Measurements from ENCODE around the gene SLC16A10.
"Not testable (repeated sequence)": the region's sequence is repeated elsewhere in the genome, so short reads cannot be mapped to it uniquely, and the experiment has no call there.

SLC16A10 gene

GRCh38 chr6:111132669-111133068, 45.4 kb downstream of the SLC16A10 start:
- not testable (repeated sequence) for DNase-seq (ENCODE audit: low read depth in 2 of 2)

DNA sequence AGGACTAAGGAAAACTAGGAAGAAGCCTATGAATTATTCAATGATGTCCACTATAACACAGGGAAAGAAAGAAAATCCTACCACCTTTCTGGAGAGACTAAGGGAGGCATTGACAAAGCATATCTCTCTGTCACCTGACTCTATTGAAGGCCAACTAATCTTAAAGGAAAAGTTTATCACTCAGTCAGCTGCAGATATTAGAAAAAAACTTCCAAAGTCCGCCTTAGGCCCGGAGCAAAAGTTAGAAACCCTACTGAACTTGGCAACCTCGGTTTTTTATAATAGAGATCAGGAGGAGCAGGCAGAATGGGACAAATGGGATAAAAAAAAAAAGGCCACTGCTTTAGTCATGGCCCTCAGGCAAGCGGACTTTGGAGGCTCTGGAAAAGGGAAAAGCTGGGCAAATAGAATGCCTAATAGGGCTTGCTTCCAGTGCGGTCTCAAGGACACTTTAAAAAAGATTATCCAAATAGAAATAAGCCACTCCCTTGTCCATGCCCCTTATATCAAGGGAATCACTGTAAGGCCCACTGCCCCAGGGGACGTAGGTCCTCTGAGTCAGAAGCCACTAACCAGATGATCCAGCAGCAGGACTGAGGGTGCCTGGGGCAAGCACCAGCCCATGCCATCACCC, 47.0 kb downstream of the SLC16A10 start:
- DNase-seq (ENCODE audit: low read depth in 2 of 2), result not testable (repeated sequence)

DNA sequence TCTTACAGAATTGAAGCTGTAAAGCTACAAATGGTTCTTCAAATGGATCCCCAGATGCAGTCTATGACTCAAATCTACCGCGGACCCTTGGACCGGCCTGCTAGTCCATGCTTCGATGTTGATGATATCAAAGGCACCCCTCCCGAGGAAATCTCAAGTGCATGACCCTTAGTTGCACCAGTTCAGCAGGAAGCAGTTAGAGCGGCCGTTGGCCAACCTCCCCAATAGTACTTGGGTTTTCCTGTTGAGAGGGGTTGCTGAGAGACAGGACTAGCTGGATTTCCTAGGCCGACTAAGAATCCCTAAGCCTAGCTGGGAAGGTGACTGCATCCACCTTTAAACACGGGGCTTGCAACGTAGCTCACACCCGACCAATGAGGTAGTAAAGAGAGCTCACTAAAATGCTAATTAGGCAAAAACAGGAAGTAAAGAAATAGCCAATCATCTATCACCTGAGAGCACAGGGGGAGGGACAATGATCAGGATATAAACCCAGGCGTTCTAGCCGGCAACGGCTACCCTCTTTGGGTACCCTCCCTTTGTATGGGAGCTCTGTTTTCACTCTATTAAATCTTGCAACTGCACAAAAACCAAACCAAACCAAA, 50.3 kb downstream of the SLC16A10 start:
- DNase-seq (ENCODE audit: low read depth in 2 of 2), result not testable (repeated sequence)

GRCh38 chr6:111147440-111147839, 60.1 kb downstream of the SLC16A10 start:
- no peak for DNase-seq (ENCODE audit: low read depth in 2 of 2)

DNA sequence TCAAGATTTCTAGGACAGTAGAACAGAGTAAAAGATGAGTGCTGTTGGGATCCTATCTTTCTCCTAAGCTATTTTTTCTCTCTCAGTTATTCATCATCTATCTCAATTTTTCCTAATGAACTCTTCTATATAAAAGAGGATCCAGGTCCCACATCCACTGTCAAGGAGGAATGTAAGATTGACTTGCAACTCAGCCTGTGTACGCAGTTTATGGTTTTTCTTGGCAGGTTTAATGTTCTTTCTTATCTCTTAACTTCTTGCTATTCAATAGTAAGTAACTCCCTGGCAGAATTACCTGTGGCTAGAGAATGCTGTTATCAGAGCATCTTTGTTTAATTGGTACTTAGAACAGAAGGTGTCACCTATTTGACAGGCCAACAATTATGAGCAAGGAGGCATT, 60.8 kb downstream of the SLC16A10 start:
- DNase-seq (ENCODE audit: low read depth in 2 of 2), result no peak

- DNase-seq (ENCODE audit: low read depth in 2 of 2), result no peak
Measured at GRCh38 chr6:111150577-111150976, 63.3 kb downstream of the SLC16A10 start.

- DNase-seq (ENCODE audit: low read depth in 2 of 2), result no peak
Measured at GRCh38 chr6:111154981-111155380, 67.7 kb downstream of the SLC16A10 start.

- no peak for DNase-seq (ENCODE audit: low read depth in 2 of 2)
Measured at GRCh38 chr6:111157412-111157811, 70.1 kb downstream of the SLC16A10 start.

GRCh38 chr6:111159633-111160032, 72.3 kb downstream of the SLC16A10 start:
- no peak for DNase-seq (ENCODE audit: low read depth in 2 of 2)

DNA sequence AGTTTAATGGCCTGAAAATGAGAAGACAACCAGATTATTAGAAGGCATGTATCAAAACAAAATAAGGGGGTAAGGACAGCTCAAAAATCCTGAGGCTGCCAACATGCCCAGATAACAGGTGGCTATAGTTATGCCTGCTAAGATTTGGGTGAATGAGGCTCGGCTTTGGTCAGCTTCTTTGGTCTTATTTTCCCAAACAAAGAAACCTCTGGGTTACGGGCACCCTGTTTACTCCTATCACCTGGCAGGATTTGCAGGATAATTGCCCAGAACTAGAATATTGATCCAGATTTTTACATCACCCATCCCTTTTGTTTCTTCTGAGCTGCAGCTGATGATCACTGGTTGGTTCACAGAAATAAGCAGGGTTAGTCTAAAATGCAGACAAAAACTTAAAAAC, 74.3 kb downstream of the SLC16A10 start:
- no peak for DNase-seq (ENCODE audit: low read depth in 2 of 2)

GRCh38 chr6:111162504-111162903, 75.2 kb downstream of the SLC16A10 start:
- no peak for DNase-seq (ENCODE audit: low read depth in 2 of 2)

- DNase-seq (ENCODE audit: low read depth in 2 of 2), result no peak
Measured at GRCh38 chr6:111171577-111172400, 84.5 kb downstream of the SLC16A10 start.

DNA sequence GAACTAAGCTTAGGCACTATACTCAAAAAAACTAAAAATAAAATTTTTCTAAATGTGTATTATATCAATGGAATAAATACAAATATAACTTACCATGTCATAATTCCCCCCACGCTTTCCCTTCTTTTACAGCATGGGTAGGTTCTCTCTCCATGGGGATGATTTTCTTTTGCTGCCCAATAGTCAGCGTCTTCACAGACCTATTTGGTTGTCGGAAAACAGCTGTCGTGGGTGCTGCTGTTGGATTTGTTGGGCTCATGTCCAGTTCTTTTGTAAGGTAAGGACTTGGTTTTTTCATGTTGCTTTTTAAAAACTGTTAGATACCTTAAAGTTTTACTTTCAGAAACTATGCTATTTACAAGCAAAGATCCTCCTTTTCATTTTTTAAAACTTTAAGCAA, 85.3 kb downstream of the SLC16A10 start:
- no peak for DNase-seq (ENCODE audit: low read depth in 2 of 2)

GRCh38 chr6:111173341-111173740, 86.0 kb downstream of the SLC16A10 start:
- DNase-seq (ENCODE audit: low read depth in 2 of 2), result no peak

DNA sequence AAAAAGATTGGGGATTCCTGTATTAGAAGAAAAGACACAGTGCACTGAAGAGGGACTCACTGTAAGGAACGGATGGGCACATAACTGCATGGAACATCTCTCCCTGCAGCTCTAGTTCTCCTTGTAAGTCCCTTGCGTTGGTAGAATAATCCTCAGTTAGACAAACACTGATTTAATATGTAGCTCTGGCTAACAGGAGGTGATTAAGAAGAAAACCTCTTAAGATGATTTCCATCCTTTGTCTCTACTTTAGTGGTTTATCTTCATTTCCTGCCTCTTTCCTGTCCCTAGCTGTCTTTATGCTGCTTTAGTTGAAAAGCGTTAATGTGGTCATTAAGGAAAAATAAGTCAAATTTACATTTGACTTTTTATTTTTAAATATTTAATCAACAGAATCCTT, 86.6 kb downstream of the SLC16A10 start:
- DNase-seq (ENCODE audit: low read depth in 2 of 2), result no peak

- no peak for DNase-seq (ENCODE audit: low read depth in 2 of 2)
Measured at GRCh38 chr6:111175109-111175508, 87.8 kb downstream of the SLC16A10 start.

DNA sequence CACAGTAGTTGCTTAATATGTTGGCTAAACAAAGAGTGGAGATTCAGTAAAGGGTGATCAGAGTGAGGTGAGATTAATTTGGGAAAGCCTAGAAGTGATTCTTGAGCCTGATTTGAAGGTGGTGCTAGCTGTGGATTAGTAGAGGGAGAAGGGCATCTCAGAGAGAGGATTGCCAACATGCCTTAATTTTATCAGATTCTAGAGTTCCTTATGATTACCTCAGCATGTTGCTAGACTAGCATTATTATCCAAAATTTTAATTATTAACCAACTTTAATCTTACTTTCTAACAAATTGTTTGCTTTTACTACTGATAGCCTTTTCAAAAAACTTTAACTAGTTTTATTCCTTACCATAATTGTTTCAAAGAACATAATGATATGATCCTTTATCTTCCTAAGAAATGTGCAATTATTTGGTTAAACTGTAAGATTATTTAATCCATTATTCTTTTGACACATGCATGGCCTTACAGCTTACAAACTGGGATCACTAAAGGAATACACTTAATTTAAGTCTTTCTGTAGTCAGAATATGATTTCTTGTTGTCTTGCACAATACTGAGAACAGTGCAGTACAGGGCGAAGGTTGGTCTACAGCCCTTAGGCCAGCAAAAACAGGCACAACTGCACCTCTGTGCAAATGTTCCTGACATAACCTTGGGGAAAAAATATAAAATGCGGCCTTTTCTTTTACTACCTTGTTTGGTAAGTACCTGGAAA, 88.9 kb downstream of the SLC16A10 start:
- DNase-seq (ENCODE audit: low read depth in 2 of 2), result no peak

- DNase-seq (ENCODE audit: low read depth in 2 of 2), result no peak
Measured at GRCh38 chr6:111176760-111177099, 89.4 kb downstream of the SLC16A10 start.

DNA sequence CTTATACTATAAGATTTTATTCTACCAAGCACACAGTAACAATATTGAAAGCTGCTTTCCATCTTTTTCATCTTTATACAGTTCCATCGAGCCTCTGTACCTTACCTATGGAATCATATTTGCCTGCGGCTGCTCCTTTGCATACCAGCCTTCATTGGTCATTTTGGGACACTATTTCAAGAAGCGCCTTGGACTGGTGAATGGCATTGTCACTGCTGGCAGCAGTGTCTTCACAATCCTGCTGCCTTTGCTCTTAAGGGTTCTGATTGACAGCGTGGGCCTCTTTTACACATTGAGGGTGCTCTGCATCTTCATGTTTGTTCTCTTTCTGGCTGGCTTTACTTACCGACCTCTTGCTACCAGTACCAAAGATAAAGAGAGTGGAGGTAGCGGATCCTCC, 89.8 kb downstream of the SLC16A10 start:
- DNase-seq (ENCODE audit: low read depth in 2 of 2), result no peak

GRCh38 chr6:111183702-111184517, 96.6 kb downstream of the SLC16A10 start:
- DNase-seq (ENCODE audit: low read depth in 2 of 2), result no peak

- no peak for DNase-seq (ENCODE audit: low read depth in 2 of 2)
Measured at GRCh38 chr6:111184827-111185532, 97.7 kb downstream of the SLC16A10 start.

Data from stimulated activated CD8-positive, alpha-beta memory T cell treated with anti-CD3 and anti-CD28 coated beads, Interleukin-15, amount 100 ng/mL, for 4 hours (primary cell).